Measurements from ENCODE around the gene ZBED5.

DNA sequence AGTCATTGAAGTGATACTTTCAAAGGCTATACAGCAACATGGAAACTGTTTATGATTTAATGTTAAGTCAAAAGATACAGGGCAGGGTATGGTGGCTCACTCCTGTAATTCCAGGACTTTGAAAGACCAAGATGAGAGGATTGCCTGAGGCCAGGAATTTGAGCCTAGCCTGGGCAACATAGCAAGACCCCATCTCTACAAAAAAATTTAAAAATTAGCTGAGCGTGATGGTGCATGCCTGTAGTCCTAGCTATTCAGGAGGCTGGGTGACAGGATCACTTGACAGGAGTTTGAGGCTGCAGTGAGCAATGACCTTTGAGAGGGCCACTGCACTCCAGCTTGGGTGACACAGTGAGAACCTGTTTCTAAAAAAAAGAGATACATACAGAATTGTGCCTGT, 39.3 kb upstream of the ZBED5 start:
- TF ChIP-seq ZNF274 (IDR thresholded peaks at IDR 0.05; ENCODE audit: low read depth, low read length) (no peak), SUZ12 (IDR thresholded peaks at IDR 0.05; ENCODE audit: extremely low read depth, insufficient read depth, insufficient read length) (no peak)
